ACHN (cell line): ENCODE data around the gene SEMA4B.
A peak's percentile ranks its signal among the peaks of the same experiment; 100 is the strongest.
"Not testable (repeated sequence)": the region's sequence is repeated elsewhere in the genome, so short reads cannot be mapped to it uniquely, and the experiment has no call there.

ENCODE experiments used
- DNase-seq: peaks from one replicate; pipeline ENCODE4 v3.0.0-alpha.2; 2015
- in situ Hi-C: cut with HindIII; loops from 2 replicates; pipeline ENCODE4 v1.10.0; 2017; ENCODE audit warnings: low sequenced_read_pairs, low pct_ligation_motif_present, low pct_unique_long_range_greater_than_20kb

The SEMA4B gene

GRCh38 chr15:90174140-90174875 lies 26.8 kb upstream of the SEMA4B start:
- DNase-seq: no peak
- in situ Hi-C loops: no loop called here

GRCh38 chr15:90177012-90177411 lies 24.1 kb upstream of the SEMA4B start:
- DNase-seq: no peak
- in situ Hi-C loops: no loop called here

GRCh38 chr15:90178468-90179435 lies 22.4 kb upstream of the SEMA4B start:
- no peak for DNase-seq
- in situ Hi-C loops: no loop called here

- no peak for DNase-seq
- in situ Hi-C loops: no loop called here
Observed at GRCh38 chr15:90181776-90182175, 19.4 kb upstream of the SEMA4B start.

- DNase-seq: peak; percentile 82
Observed at GRCh38 chr15:90184119-90184785, 16.9 kb upstream of the SEMA4B start.

GRCh38 chr15:90184786-90185704 lies 16.1 kb upstream of the SEMA4B start:
- peak; percentile 78 for DNase-seq
- in situ Hi-C loops: no loop called here

More at GRCh38 chr15:90184119-90184785, 16.9 kb upstream of the SEMA4B start:
- in situ Hi-C loops: no loop called here

GRCh38 chr15:90187257-90187868 lies 13.8 kb upstream of the SEMA4B start:
- in situ Hi-C loops: no loop called here
- DNase-seq: no peak

GRCh38 chr15:90188065-90188464 lies 13.1 kb upstream of the SEMA4B start:
- DNase-seq, in situ Hi-C loops: not testable (repeated sequence)

GRCh38 chr15:90188914-90189748 lies 12.0 kb upstream of the SEMA4B start:
- in situ Hi-C loops: no loop called here
- DNase-seq: no peak

- DNase-seq: no peak
- in situ Hi-C loops: no loop called here
Observed at GRCh38 chr15:90189781-90190467, 11.2 kb upstream of the SEMA4B start.

- no peak for DNase-seq
- in situ Hi-C loops: no loop called here
Observed at GRCh38 chr15:90190606-90191343, 10.4 kb upstream of the SEMA4B start.

- no peak for DNase-seq
- in situ Hi-C loops: no loop called here
Observed at GRCh38 chr15:90191344-90191687, 9.8 kb upstream of the SEMA4B start.

GRCh38 chr15:90191794-90192509 lies 9.2 kb upstream of the SEMA4B start:
- DNase-seq: peak; percentile 84
- in situ Hi-C loops: no loop called here

GRCh38 chr15:90192961-90193786 lies 8.0 kb upstream of the SEMA4B start:
- in situ Hi-C loops: no loop called here
- no peak for DNase-seq
